Transverse colon (tissue), 4 donors: ENCODE measurements around the gene MASP2. TPM values are rescaled to one million over a fixed set of nuclear protein-coding genes. Genes with fewer than 3 reads are reported as not detected.

Experiments
- DNase-seq: peaks from one replicate; pipeline ENCODE4 v3.0.0-alpha.2; 2019
- H3K27ac ChIP-seq, 4 donors: fragments of 200-600 bp; sonication (generic); 2 replicates each; pipeline ENCODE4 v1.5.1; 2016 to 2018; ENCODE audit warnings: inconsistent platforms in 4 of 4
- H3K27me3 ChIP-seq: fragments of 200-600 bp; sonication (generic); 2 replicates; pipeline ENCODE4 v1.5.1; 2017; ENCODE audit warnings: inconsistent platforms
- H3K36me3 ChIP-seq, 4 donors: fragments of 200-600 bp; sonication (generic); 2 replicates each; pipeline ENCODE4 v1.5.1; 2017 to 2019; ENCODE audit warnings: inconsistent platforms in 4 of 4
- H3K4me1 ChIP-seq, 4 donors: fragments of 200-600 bp; sonication (generic); 2 replicates each; pipeline ENCODE4 v1.5.1; 2017 to 2020; ENCODE audit warnings: inconsistent platforms in 4 of 4
- H3K4me3 ChIP-seq, 4 donors: fragments of 200-600 bp; sonication (generic); 1 replicate in 1 of 4; 2 replicates in 3 of 4; pipeline versions ENCODE4 v1.5.1 to v1.6.1; 2017 to 2019; ENCODE audit warnings: inconsistent platforms in 4 of 4
- H3K9me3 ChIP-seq, 2 donors: fragments of 200-600 bp; sonication (generic); 2 replicates each; pipeline ENCODE4 v1.5.1; 2017 to 2019; ENCODE audit warnings: inconsistent platforms in 2 of 2
- CTCF ChIP-seq, 5 experiments: fragments of 200-600 bp in 3 of 5; fragments of 450-650 bp in 2 of 5; sonication (generic) in 3 of 5; IDR thresholded peaks; 1 replicate in 2 of 5; 2 replicates in 3 of 5; pipeline ENCODE4 v1.5.1; 2016 to 2017; ENCODE audit warnings: antibody characterized with exemption in 5 of 5, inconsistent platforms in 3 of 5, mild to moderate bottlenecking in 2 of 5, moderate library complexity in 1 of 5
- EP300 ChIP-seq: sonication (generic); formaldehyde crosslinking; IDR thresholded peaks from one replicate; pipeline ENCODE4 v1.6.1; 2017; ENCODE audit warnings: antibody characterized with exemption, low read depth
- POLR2A ChIP-seq: fragments of 450-650 bp; IDR thresholded peaks from one replicate; pipeline ENCODE4 v1.6.1; 2016; ENCODE audit warnings: antibody characterized with exemption, mild to moderate bottlenecking, moderate library complexity
- POLR2AphosphoS5 ChIP-seq, 3 donors: sonication (generic); formaldehyde crosslinking; IDR thresholded peaks; one replicate each; pipeline ENCODE4 v1.6.1; 2016; ENCODE audit warnings: antibody characterized with exemption in 3 of 3
- WGBS, 2 donors: methylation state at CpG; one replicate each; pipeline ENCODE4 v1.1.5; 2018; ENCODE audit warnings: low coverage in 1 of 2; 5-methylcytosine and 5-hydroxymethylcytosine counted together
- in situ Hi-C, 4 donors: fragments of 200-750 bp; cut with MboI; loops; one replicate each; pipeline versions ENCODE4 v1.15.0 to v1.15.1; 2017; ENCODE audit warnings: low sequenced_read_pairs in 3 of 4, low pct_ligation_motif_present in 1 of 4, low pct_unique_long_range_greater_than_20kb in 1 of 4
- intact Hi-C: fragments of 100-400 bp; cut with DNase I; formaldehyde crosslinking; loops from one replicate; pipeline ENCODE4 v1.15.1; 2023; ENCODE audit warnings: low total_unique reads
- total RNA-seq, 4 donors: library from RNA; depleted of rRNA; stranded (reverse); fragments of >200 nt; gene quantifications; one replicate each; pipeline ENCODE4 v1.1.0, GENCODE V29; 2016

MASP2 gene
- total RNA-seq, 4 donors from 2014 or later = not detected

GRCh38 chr1:11045428-11046269, 1.4 kb downstream of the MASP2 start:
- Histone ChIP-seq H3K36me3 (no peaks in the 10 kb centered on the region), H3K4me3 (no peak overlapping the region), H3K27me3 (no peaks in the 10 kb centered on the region), H3K9me3 (no peaks in the 10 kb centered on the region), H3K27ac (no peak overlapping the region), H3K4me1 (no peaks in the 10 kb centered on the region)
- intact Hi-C loops (no loop called here), in situ Hi-C loops (loop anchor here in 2 of 4 donors (25.0 kb wide), 1 partner anchor 592 kb away; no protein-coding TSS in a partner anchor)
- DNase-seq = no peak
- no peak for TF ChIP-seq POLR2A
- TF ChIP-seq CTCF (IDR thresholded peaks at IDR 0.05) = no peak
- no peak for TF ChIP-seq EP300
- no peak for TF ChIP-seq POLR2AphosphoS5 (IDR thresholded peaks at IDR 0.05)
- WGBS, 2 donors = 69 to 76% methylated on average over 4 to 32 of the region's 32 CpGs

- H3K4me1 ChIP-seq = no peaks in the 10 kb centered on the region
- H3K36me3 ChIP-seq = no peaks in the 10 kb centered on the region
- intact Hi-C loops (no loop called here), in situ Hi-C loops (loop anchor here in 2 of 4 donors (25.0 kb wide), 1 partner anchor 592 kb away; no protein-coding TSS in a partner anchor)
- H3K4me3 ChIP-seq = no peak overlapping the region
- WGBS, 2 donors = 83 to 87% methylated on average over 3 to 13 of the region's 16 CpGs
- DNase-seq = no peak
- H3K9me3 ChIP-seq = no peaks in the 10 kb centered on the region
- no peaks in the 10 kb centered on the region for H3K27me3 ChIP-seq
- TF ChIP-seq POLR2AphosphoS5 (IDR thresholded peaks at IDR 0.05) (no peak), POLR2A (no peak), CTCF (IDR thresholded peaks at IDR 0.05) (no peak), EP300 (no peak)
- no peak overlapping the region for H3K27ac ChIP-seq
Observed at GRCh38 chr1:11044849-11045427, 2.1 kb downstream of the MASP2 start.

- Histone ChIP-seq H3K36me3 (no peaks in the 10 kb centered on the region), H3K4me1 (no peaks in the 10 kb centered on the region), H3K27ac (no peak overlapping the region), H3K27me3 (no peaks in the 10 kb centered on the region), H3K9me3 (no peaks in the 10 kb centered on the region), H3K4me3 (no peak overlapping the region)
- TF ChIP-seq CTCF (IDR thresholded peaks at IDR 0.05) (no peak), POLR2A (no peak), POLR2AphosphoS5 (IDR thresholded peaks at IDR 0.05) (no peak), EP300 (no peak)
- no peak for DNase-seq
- in situ Hi-C loops = loop anchor here in 2 of 4 donors (25.0 kb wide), 1 partner anchor 593 kb away; no protein-coding TSS in a partner anchor
- 70% methylated on average over 15 of the region's 16 CpGs; no CpG with 5 or more reads in 1 of the 2 donors for WGBS, 2 donors
- intact Hi-C loops = no loop called here
Observed at GRCh38 chr1:11044086-11044848, 2.8 kb downstream of the MASP2 start.
